Nephron progenitor cell (in vitro differentiated cells): Measurements from ENCODE around the gene HHATL.

Experiments used
- DNase-seq: peaks from one replicate; pipeline ENCODE4 v3.0.0; 2021
- H3K27ac Mint-ChIP-seq: 2 replicates; pipeline ENCODE4 v1.8.0; 2021; ENCODE audit warnings: mild to moderate bottlenecking, moderate library complexity, mixed read lengths
- H3K27me3 Mint-ChIP-seq: 2 replicates; pipeline ENCODE4 v1.8.0; 2021; ENCODE audit warnings: mild to moderate bottlenecking, low read depth, mixed read lengths; ENCODE audit not compliant: poor library complexity
- H3K36me3 Mint-ChIP-seq: 2 replicates; pipeline ENCODE4 v1.8.0; 2021; ENCODE audit warnings: low read depth, mixed read lengths
- H3K4me1 Mint-ChIP-seq: 2 replicates; pipeline ENCODE4 v1.8.0; 2021; ENCODE audit warnings: mixed read lengths
- H3K4me3 Mint-ChIP-seq: 2 replicates; pipeline ENCODE4 v1.8.0; 2021; ENCODE audit warnings: mild to moderate bottlenecking, moderate library complexity, mixed read lengths
- H3K9me3 Mint-ChIP-seq: 2 replicates; pipeline ENCODE4 v1.8.0; 2021; ENCODE audit warnings: mild to moderate bottlenecking, moderate library complexity, mixed read lengths
- CTCF ChIP-seq: fragments of 200-600 bp; sonication (generic); IDR thresholded peaks from 2 replicates; pipeline ENCODE4 v1.5.0; 2021; ENCODE audit warnings: antibody characterized with exemption

HHATL gene

GRCh38 chr3:42660898-42661297, 41.7 kb downstream of the HHATL start:
- H3K9me3 Mint-ChIP-seq, result no peaks in the 10 kb centered on the region
- peaks cover 6% of the 10 kb centered on the region for H3K27me3 Mint-ChIP-seq
- no peak overlapping the region for H3K27ac Mint-ChIP-seq
- no peak overlapping the region for H3K4me3 Mint-ChIP-seq
- DNase-seq, result no peak
- H3K4me1 Mint-ChIP-seq, result no peaks in the 10 kb centered on the region
- no peaks in the 10 kb centered on the region for H3K36me3 Mint-ChIP-seq
- no peak for TF ChIP-seq CTCF

GRCh38 chr3:42660131-42660715, 42.4 kb downstream of the HHATL start:
- Mint-ChIP-seq H3K4me3 (no peak overlapping the region), H3K27me3 (peaks cover 6% of the 10 kb centered on the region), H3K4me1 (no peaks in the 10 kb centered on the region), H3K9me3 (no peaks in the 10 kb centered on the region), H3K36me3 (no peaks in the 10 kb centered on the region), H3K27ac (no peak overlapping the region)
- TF ChIP-seq CTCF, result no peak
- DNase-seq, result no peak

GRCh38 chr3:42659451-42660130, 43.0 kb downstream of the HHATL start:
- no peaks in the 10 kb centered on the region for H3K36me3 Mint-ChIP-seq
- H3K27ac Mint-ChIP-seq, result no peak overlapping the region

GRCh38 chr3:42658771-42659390, 43.7 kb downstream of the HHATL start:
- H3K27me3 Mint-ChIP-seq, result peaks cover 6% of the 10 kb centered on the region
- no peaks in the 10 kb centered on the region for H3K4me1 Mint-ChIP-seq
- H3K4me3 Mint-ChIP-seq, result no peak overlapping the region
- no peak for DNase-seq
- no peaks in the 10 kb centered on the region for H3K9me3 Mint-ChIP-seq
- no peak overlapping the region for H3K27ac Mint-ChIP-seq
- no peak for TF ChIP-seq CTCF
- H3K36me3 Mint-ChIP-seq, result no peaks in the 10 kb centered on the region

More at GRCh38 chr3:42659451-42660130, 43.0 kb downstream of the HHATL start:
- no peaks in the 10 kb centered on the region for H3K9me3 Mint-ChIP-seq
- peaks cover 6% of the 10 kb centered on the region for H3K27me3 Mint-ChIP-seq
- no peak for TF ChIP-seq CTCF
- no peak overlapping the region for H3K4me3 Mint-ChIP-seq
- no peak for DNase-seq
- H3K4me1 Mint-ChIP-seq, result no peaks in the 10 kb centered on the region

GRCh38 chr3:42658091-42658770, 44.4 kb downstream of the HHATL start:
- Mint-ChIP-seq H3K4me3 (no peak overlapping the region), H3K4me1 (peaks cover 2% of the 10 kb centered on the region), H3K36me3 (no peaks in the 10 kb centered on the region), H3K27me3 (peaks cover 6% of the 10 kb centered on the region), H3K9me3 (no peaks in the 10 kb centered on the region), H3K27ac (no peak overlapping the region)
- TF ChIP-seq CTCF, result no peak
- DNase-seq, result no peak
